Measurements from ENCODE around the gene DIDO1.

GRCh38 chr20:62852196-62852595 is 74.1 kb downstream of the DIDO1 start:
- TF ChIP-seq CTCF (IDR thresholded peaks at IDR 0.05) (no peak), POLR2A (IDR thresholded peaks at IDR 0.05) (no peak)
